PC-9 (cell line): ENCODE data around the gene TIA1. TPM values are rescaled to one million over a fixed set of nuclear protein-coding genes. Genes with fewer than 3 reads are reported as not detected.
"Not testable (repeated sequence)": the region's sequence is repeated elsewhere in the genome, so short reads cannot be mapped to it uniquely, and the experiment has no call there.

Source experiments
- BruUV-seq: library from RNA; stranded (reverse); fragments of 400-500 nt; replicated peaks from 2 replicates; lab custom pipeline; 2021; lab: Mats Ljungman, UMichigan
- CTCF ChIA-PET: fragments of 300-600 bp; sonication (Branson Sonifier 250); formaldehyde crosslinking; loops from one replicate; lab custom pipeline; 2022; ENCODE audit warnings: antibody characterized with exemption; lab: Charles Lee
- POLR2A ChIA-PET: fragments of 300-600 bp; sonication (Branson Sonifier 250); formaldehyde crosslinking; loops from one replicate; lab custom pipeline; 2022; ENCODE audit warnings: antibody characterized with exemption; ENCODE audit not compliant: unreplicated experiment; lab: Charles Lee
- DNase-seq, 2 experiments: peaks; one replicate each; pipeline versions ENCODE4 v3.0.0 to v3.0.0-alpha.2; 2015 to 2022; ENCODE audit warnings: mixed read lengths in 1 of 2
- H2AFZ ChIP-seq: fragments of 200-600 bp; sonication (generic); 2 replicates; pipeline ENCODE4 v1.8.1; 2017; ENCODE audit warnings: antibody characterized with exemption
- H3F3A ChIP-seq: fragments of 200-600 bp; sonication (generic); 2 replicates; pipeline ENCODE4 v1.8.1; 2017; ENCODE audit warnings: antibody characterized with exemption, mild to moderate bottlenecking, low read depth; ENCODE audit not compliant: insufficient read depth
- H3K27ac ChIP-seq: fragments of 200-600 bp; sonication (generic); 2 replicates; pipeline ENCODE4 v1.6.1; 2016; ENCODE audit warnings: mixed run types
- H3K27me3 ChIP-seq: fragments of 200-600 bp; sonication (generic); 2 replicates; pipeline ENCODE4 v1.6.1; 2016; ENCODE audit warnings: low read depth, mixed run types; ENCODE audit not compliant: insufficient read depth
- H3K36me3 ChIP-seq: fragments of 200-600 bp; sonication (generic); 2 replicates; pipeline ENCODE4 v1.6.1; 2016; ENCODE audit warnings: low read depth, mixed run types
- H3K4me1 ChIP-seq: fragments of 200-600 bp; sonication (generic); replicated peaks from 2 replicates; pipeline ENCODE4 v1.6.1; 2016; ENCODE audit warnings: mixed run types; ENCODE audit not compliant: insufficient read depth
- H3K4me2 ChIP-seq: fragments of 200-600 bp; sonication (generic); 2 replicates; pipeline ENCODE4 v1.6.1; 2017; ENCODE audit warnings: mixed run types
- H3K4me3 ChIP-seq: fragments of 200-600 bp; sonication (generic); 2 replicates; pipeline ENCODE4 v1.6.1; 2016; ENCODE audit warnings: mixed run types
- H3K79me2 ChIP-seq: fragments of 200-600 bp; sonication (generic); 2 replicates; pipeline ENCODE4 v1.6.1; 2017; ENCODE audit warnings: low read depth, mixed run types
- H3K9me2 ChIP-seq: fragments of 200-600 bp; sonication (generic); 2 replicates; pipeline ENCODE4 v1.8.1; 2017; ENCODE audit warnings: mild to moderate bottlenecking; ENCODE audit not compliant: insufficient read depth
- H3K9me3 ChIP-seq: fragments of 200-600 bp; sonication (generic); 2 replicates; pipeline ENCODE4 v1.8.1; 2016; ENCODE audit warnings: low read depth; ENCODE audit not compliant: insufficient read depth
- H4K20me1 ChIP-seq: fragments of 200-600 bp; sonication (generic); 2 replicates; pipeline ENCODE4 v1.8.1; 2017; ENCODE audit not compliant: insufficient read depth
- EZH2 ChIP-seq: fragments of 200-600 bp; sonication (generic); IDR thresholded peaks from 2 replicates; pipeline ENCODE4 v1.8.0; 2017; ENCODE audit warnings: antibody characterized with exemption, low read depth
- intact Hi-C: fragments of 100-400 bp; cut with micrococcal nuclease; formaldehyde crosslinking; loops from one replicate; pipeline ENCODE4 v1.10.0; 2022; ENCODE audit not compliant: unreplicated experiment
- total RNA-seq: library from RNA; stranded (reverse); gene quantifications from 2 replicates; pipeline ENCODE4 v1.2.3, GENCODE V29; 2021
- TF ChIP-seq, protein P1 (sequence below): fragments of 200-600 bp; sonication (generic); conservative IDR thresholded peaks from 2 replicates; pipeline ENCODE4 v1.6.1; 2017; ENCODE audit warnings: mixed run types, antibody characterized with exemption, mild to moderate bottlenecking, moderate library complexity

The TIA1 gene
- total RNA-seq, 1 experiment from 2014 or later = 121 TPM

- Histone ChIP-seq H3K27me3 (no peaks in the 10 kb centered on the region), H3K79me2 (peaks cover 18% of the 10 kb centered on the region), H3K4me3 (no peak overlapping the region), H4K20me1 (peaks cover 4% of the 10 kb centered on the region), H3F3A (peaks cover 4% of the 10 kb centered on the region; the same call in 1 of the 2 replicates), H3K27ac (no peak overlapping the region), H3K4me2 (no peak overlapping the region), H3K9me2 (no peaks in the 10 kb centered on the region), H3K9me3 (no peaks in the 10 kb centered on the region), H3K36me3 (peaks cover 31% of the 10 kb centered on the region), H3K4me1 (no peaks in the 10 kb centered on the region), H2AFZ (no peak overlapping the region)
- CTCF ChIA-PET = no interaction called here
- BruUV-seq = no TSS peak
- POLR2A ChIA-PET = no interaction called here
- no peak for DNase-seq
- intact Hi-C loops = no loop called here
- TF ChIP-seq, protein P1, sequence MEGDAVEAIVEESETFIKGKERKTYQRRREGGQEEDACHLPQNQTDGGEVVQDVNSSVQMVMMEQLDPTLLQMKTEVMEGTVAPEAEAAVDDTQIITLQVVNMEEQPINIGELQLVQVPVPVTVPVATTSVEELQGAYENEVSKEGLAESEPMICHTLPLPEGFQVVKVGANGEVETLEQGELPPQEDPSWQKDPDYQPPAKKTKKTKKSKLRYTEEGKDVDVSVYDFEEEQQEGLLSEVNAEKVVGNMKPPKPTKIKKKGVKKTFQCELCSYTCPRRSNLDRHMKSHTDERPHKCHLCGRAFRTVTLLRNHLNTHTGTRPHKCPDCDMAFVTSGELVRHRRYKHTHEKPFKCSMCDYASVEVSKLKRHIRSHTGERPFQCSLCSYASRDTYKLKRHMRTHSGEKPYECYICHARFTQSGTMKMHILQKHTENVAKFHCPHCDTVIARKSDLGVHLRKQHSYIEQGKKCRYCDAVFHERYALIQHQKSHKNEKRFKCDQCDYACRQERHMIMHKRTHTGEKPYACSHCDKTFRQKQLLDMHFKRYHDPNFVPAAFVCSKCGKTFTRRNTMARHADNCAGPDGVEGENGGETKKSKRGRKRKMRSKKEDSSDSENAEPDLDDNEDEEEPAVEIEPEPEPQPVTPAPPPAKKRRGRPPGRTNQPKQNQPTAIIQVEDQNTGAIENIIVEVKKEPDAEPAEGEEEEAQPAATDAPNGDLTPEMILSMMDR = no peak
Observed at GRCh38 chr2:70233926-70234325, 14.5 kb downstream of the TIA1 start.

DNA sequence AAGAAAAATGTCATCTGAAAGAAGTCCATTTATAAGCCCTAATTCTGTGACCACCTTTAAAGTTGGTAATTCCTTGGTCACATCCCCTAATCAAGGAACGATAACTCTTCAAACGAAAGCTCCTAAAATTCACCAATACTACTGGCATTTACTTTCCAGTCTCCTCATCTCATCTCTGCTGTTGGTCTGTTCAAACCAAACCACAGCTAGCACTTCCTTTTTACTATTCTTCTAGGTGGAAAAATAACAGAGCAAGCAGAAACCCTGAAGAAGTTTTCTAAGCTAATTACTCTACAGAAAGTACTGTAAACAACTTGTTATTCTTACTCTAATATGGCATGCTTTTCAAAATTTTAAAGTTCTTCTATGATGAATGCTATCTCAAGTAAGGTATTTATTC lies 21.6 kb downstream of the TIA1 start:
- peaks cover 34% of the 10 kb centered on the region for H3K36me3 ChIP-seq
- no peaks in the 10 kb centered on the region for H3K4me1 ChIP-seq
- no peaks in the 10 kb centered on the region for H3K79me2 ChIP-seq
- no peaks in the 10 kb centered on the region for H3K9me2 ChIP-seq
- peaks cover 8% of the 10 kb centered on the region; the same call in 1 of the 2 replicates for H3F3A ChIP-seq
- no peak overlapping the region for H3K27ac ChIP-seq
- no peaks in the 10 kb centered on the region for H3K9me3 ChIP-seq
- no peak overlapping the region for H3K4me3 ChIP-seq
- H3K27me3 ChIP-seq = no peaks in the 10 kb centered on the region
- H2AFZ ChIP-seq = no peak overlapping the region
- TF ChIP-seq EZH2 = no peak
- TF ChIP-seq, protein P1 = no peak
- ChIA-PET POLR2A (no interaction called here), CTCF (interaction anchor here (0.5 kb wide), 1 partner anchor 306 kb away, joined by 3 read pairs; no protein-coding TSS in a partner anchor)
- peaks cover 3% of the 10 kb centered on the region; the same call in 1 of the 2 replicates for H4K20me1 ChIP-seq
- intact Hi-C loops = no loop called here
- no TSS peak for BruUV-seq
- H3K4me2 ChIP-seq = no peak overlapping the region
- DNase-seq = no peak

DNA sequence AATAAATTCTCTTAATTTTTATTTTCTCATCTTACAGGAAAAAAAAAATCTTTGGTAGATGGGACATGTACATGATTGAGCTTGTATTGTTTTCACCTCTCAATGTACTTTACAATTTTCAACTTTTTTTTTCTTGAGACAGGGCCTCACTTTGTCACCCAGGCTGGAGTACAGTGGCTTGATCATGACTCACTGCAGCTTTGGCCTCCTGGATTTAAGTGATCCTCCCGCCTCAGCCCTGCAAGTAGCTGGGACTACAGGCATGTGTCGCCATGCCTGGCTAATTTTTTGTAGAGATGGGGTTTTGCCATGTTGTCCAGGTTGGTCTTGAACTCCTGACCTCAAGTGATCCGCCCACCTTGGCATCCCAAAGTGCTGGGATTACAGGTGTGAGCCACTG lies 25.1 kb downstream of the TIA1 start:
- H4K20me1 ChIP-seq, H3K79me2 ChIP-seq, H3K4me3 ChIP-seq, H2AFZ ChIP-seq, H3K27me3 ChIP-seq, H3K9me2 ChIP-seq, H3K9me3 ChIP-seq, BruUV-seq, DNase-seq, CTCF ChIA-PET, intact Hi-C loops, POLR2A ChIA-PET, H3K4me1 ChIP-seq, H3K4me2 ChIP-seq, H3F3A ChIP-seq, H3K27ac ChIP-seq: not testable (repeated sequence)
- H3K36me3 ChIP-seq = peaks cover 38% of the 10 kb centered on the region

- H3K4me2 ChIP-seq = no peak overlapping the region
- no peaks in the 10 kb centered on the region for H3K79me2 ChIP-seq
- no peak overlapping the region for H2AFZ ChIP-seq
- ChIA-PET POLR2A (no interaction called here), CTCF (no interaction called here)
- H3K4me1 ChIP-seq = no peaks in the 10 kb centered on the region
- no peaks in the 10 kb centered on the region for H3K27me3 ChIP-seq
- H3K9me3 ChIP-seq = no peaks in the 10 kb centered on the region
- no peaks in the 10 kb centered on the region for H4K20me1 ChIP-seq
- no peaks in the 10 kb centered on the region for H3K9me2 ChIP-seq
- H3K4me3 ChIP-seq = no peak overlapping the region
- peaks cover 31% of the 10 kb centered on the region for H3K36me3 ChIP-seq
- intact Hi-C loops = no loop called here
- no TSS peak for BruUV-seq
- H3K27ac ChIP-seq = no peak overlapping the region
- TF ChIP-seq, protein P1 = no peak
- no peak for TF ChIP-seq EZH2
- peaks cover 27% of the 10 kb centered on the region for H3F3A ChIP-seq
- DNase-seq = no peak
Observed at GRCh38 chr2:70214953-70215549, 33.4 kb downstream of the TIA1 start.
